Stomach (tissue), 9 donors: ENCODE measurements around the gene HBA1. TPM values are rescaled to one million over a fixed set of nuclear protein-coding genes. Genes with fewer than 3 reads are reported as not detected.

ENCODE experiments used
- DNase-seq, 2 donors: peaks; one replicate each; pipeline versions ENCODE4 v3.0.0 to v3.0.0-alpha.2; 2013 to 2019
- H3K27ac ChIP-seq, 5 donors: fragments of 200-600 bp in 4 of 5; sonication (generic) in 4 of 5; one replicate each; pipeline ENCODE4 v1.5.1; 2013 to 2019; ENCODE audit warnings: mild to moderate bottlenecking in 1 of 5, moderate library complexity in 1 of 5
- H3K27me3 ChIP-seq, 3 donors: fragments of 200-600 bp; sonication (generic); one replicate each; pipeline ENCODE4 v1.5.1; 2017 to 2019; ENCODE audit warnings: mixed run types in 1 of 3
- H3K36me3 ChIP-seq, 4 donors: fragments of 200-600 bp; sonication (generic); 1 replicate in 3 of 4; 2 replicates in 1 of 4; pipeline ENCODE4 v1.5.1; 2016 to 2019
- H3K4me1 ChIP-seq, 4 donors: fragments of 200-600 bp; sonication (generic); one replicate each; pipeline ENCODE4 v1.5.1; 2016 to 2019
- H3K4me3 ChIP-seq, 4 donors: fragments of 200-600 bp; sonication (generic) in 3 of 4; one replicate each; pipeline ENCODE4 v1.5.1; 2016 to 2019; ENCODE audit warnings: mild to moderate bottlenecking in 1 of 4
- H3K9me3 ChIP-seq, 4 donors: fragments of 200-600 bp; sonication (generic); one replicate each; pipeline ENCODE4 v1.5.1; 2016 to 2019
- CTCF ChIP-seq, 7 experiments: fragments of 450-650 bp in 4 of 7; fragments of 200-600 bp in 3 of 7; sonication (generic) in 3 of 7; IDR thresholded peaks; one replicate each; pipeline ENCODE4 v1.5.1; 2016 to 2019; ENCODE audit warnings: antibody characterized with exemption in 7 of 7, control low read depth in 2 of 7, mild to moderate bottlenecking in 1 of 7
- EP300 ChIP-seq: sonication (generic); formaldehyde crosslinking; IDR thresholded peaks from one replicate; pipeline ENCODE4 v1.6.1; 2017; ENCODE audit warnings: antibody characterized with exemption
- POLR2A ChIP-seq, 4 donors: fragments of 450-650 bp; IDR thresholded peaks; one replicate each; pipeline ENCODE4 v1.6.1; 2016; ENCODE audit warnings: antibody characterized with exemption in 4 of 4, control low read depth in 2 of 4, mild to moderate bottlenecking in 1 of 4, moderate library complexity in 1 of 4
- POLR2AphosphoS5 ChIP-seq, 3 donors: sonication (generic); formaldehyde crosslinking; IDR thresholded peaks; one replicate each; pipeline ENCODE4 v1.6.1; 2016; ENCODE audit warnings: antibody characterized with exemption in 3 of 3
- WGBS, 5 donors: extraction: QIAGEN DNeasy Blood & Tissue Kit in 3 of 5; methylation state at CpG; one replicate each; pipeline versions ENCODE4 v1.1.5 to v1.1.7; 2013 to 2018; 5-methylcytosine and 5-hydroxymethylcytosine counted together
- intact Hi-C: fragments of 100-400 bp; cut with DNase I; formaldehyde crosslinking; loops from one replicate; pipeline ENCODE4 v1.15.1; 2023; ENCODE audit warnings: low total_unique reads
- polyA plus RNA-seq, 3 donors: library from polyadenylated mRNA; stranded (reverse); fragments of 200-250 nt; gene quantifications; one replicate each; pipeline ENCODE4 v1.2.3, GENCODE V29; 2013
- total RNA-seq, 5 donors: library from RNA; depleted of rRNA; stranded (reverse); fragments of >200 nt; gene quantifications; one replicate each; pipeline versions ENCODE4 v1.1.0 to v1.2.3, GENCODE V29; 2014 to 2016
- donor health status: healthy with polysubstance abuse.
- donor health status: Bipolar disorder and iron deficiency.
- donor health status: healthy.

Gene HBA1
- total and polyA plus RNA-seq, 8 donors = 0.88 to 263 (median 20.3) TPM; not detected in 4

- 92 to 98% (median 96%) methylated on average over 8 of the region's 8 CpGs for WGBS, 5 donors
- intact Hi-C loops = no loop called here
- Histone ChIP-seq H3K27me3 (no peaks in the 10 kb centered on the region), H3K4me3 (no peak overlapping the region), H3K36me3 (peaks cover 50 to 60% (median 53%) of the 10 kb centered on the region in 4 donors), H3K4me1 (no peaks in the 10 kb centered on the region), H3K27ac (no peak overlapping the region), H3K9me3 (no peaks in the 10 kb centered on the region)
- no peak for DNase-seq
- TF ChIP-seq EP300 = no peak
- no peak for TF ChIP-seq POLR2A (IDR thresholded peaks at IDR 0.05)
- TF ChIP-seq POLR2AphosphoS5 (IDR thresholded peaks at IDR 0.05) = no peak
- TF ChIP-seq CTCF (IDR thresholded peaks at IDR 0.05) = no peak
Measured at GRCh38 chr16:187330-187729, 10.8 kb downstream of the HBA1 start.

GRCh38 chr16:188674-189073 lies 12.2 kb downstream of the HBA1 start:
- Histone ChIP-seq H3K4me1 (no peaks in the 10 kb centered on the region), H3K4me3 (no peak overlapping the region), H3K36me3 (peaks cover 61 to 74% (median 67%) of the 10 kb centered on the region in 4 donors), H3K27me3 (no peaks in the 10 kb centered on the region), H3K9me3 (no peaks in the 10 kb centered on the region), H3K27ac (no peak overlapping the region)
- no peak for DNase-seq
- 59 to 68% (median 62%) methylated on average over 8 of the region's 8 CpGs for WGBS, 5 donors
- TF ChIP-seq POLR2A (IDR thresholded peaks at IDR 0.05) = no peak
- intact Hi-C loops = no loop called here

- Histone ChIP-seq H3K9me3 (no peaks in the 10 kb centered on the region), H3K27ac (no peak overlapping the region), H3K27me3 (no peaks in the 10 kb centered on the region), H3K4me1 (no peaks in the 10 kb centered on the region), H3K36me3 (peaks cover 71 to 84% (median 77%) of the 10 kb centered on the region in 4 donors), H3K4me3 (no peak overlapping the region)
- TF ChIP-seq POLR2AphosphoS5 (IDR thresholded peaks at IDR 0.05) (no peak), CTCF (IDR thresholded peaks at IDR 0.05) (no peak), EP300 (no peak), POLR2A (IDR thresholded peaks at IDR 0.05) (no peak)
- WGBS, 5 donors = 93 to 96% (median 96%) methylated on average over 18 to 34 of the region's 34 CpGs
- intact Hi-C loops = no loop called here
- no peak for DNase-seq
Measured at GRCh38 chr16:189604-190186, 13.2 kb downstream of the HBA1 start.

- Histone ChIP-seq H3K27me3 (no peaks in the 10 kb centered on the region), H3K36me3 (peaks cover 91 to 98% (median 98%) of the 10 kb centered on the region in 4 donors), H3K4me3 (no peak overlapping the region), H3K9me3 (no peaks in the 10 kb centered on the region), H3K4me1 (no peaks in the 10 kb centered on the region), H3K27ac (no peak overlapping the region)
- DNase-seq = no peak
- 84 to 88% (median 86%) methylated on average over 4 of the region's 4 CpGs for WGBS, 5 donors
- intact Hi-C loops = no loop called here
- TF ChIP-seq CTCF (IDR thresholded peaks at IDR 0.05) = no peak
- TF ChIP-seq POLR2AphosphoS5 (IDR thresholded peaks at IDR 0.05) = no peak
- TF ChIP-seq EP300 = no peak
- no peak for TF ChIP-seq POLR2A (IDR thresholded peaks at IDR 0.05)
Measured at GRCh38 chr16:191831-192230, 15.4 kb downstream of the HBA1 start.

- H3K9me3 ChIP-seq = no peaks in the 10 kb centered on the region
- TF ChIP-seq POLR2A (IDR thresholded peaks at IDR 0.05) = no peak
- TF ChIP-seq CTCF (IDR thresholded peaks at IDR 0.05) = no peak
- TF ChIP-seq POLR2AphosphoS5 (IDR thresholded peaks at IDR 0.05) = no peak
- TF ChIP-seq EP300 = no peak
- intact Hi-C loops = no loop called here
- WGBS, 5 donors = 86 to 96% (median 93%) methylated on average over 11 of the region's 11 CpGs
- no peak overlapping the region for H3K27ac ChIP-seq
- H3K36me3 ChIP-seq = peaks cover 93 to 100% (median 100%) of the 10 kb centered on the region in 4 donors
- no peak for DNase-seq
- no peaks in the 10 kb centered on the region for H3K4me1 ChIP-seq
- H3K4me3 ChIP-seq = no peak overlapping the region
- H3K27me3 ChIP-seq = no peaks in the 10 kb centered on the region
Measured at GRCh38 chr16:192686-193085, 16.2 kb downstream of the HBA1 start.
